Forelimb muscle (tissue), 1 donor: ENCODE results near the gene FMNL1. TPM values are rescaled to one million over a fixed set of nuclear protein-coding genes. Genes with fewer than 3 reads are reported as not detected.

ENCODE experiments used
- DNase-seq: peaks from one replicate; pipeline ENCODE4 v3.0.0-alpha.2; 2013; ENCODE audit warnings: low read depth
- polyA plus RNA-seq: library from polyadenylated mRNA; unstranded; fragments of 120-200 nt; gene quantifications from one replicate; pipeline ENCODE4 v1.2.1, GENCODE V29; 2013; ENCODE audit not compliant: insufficient read length

FMNL1 gene
- polyA plus RNA-seq, 1 donor, result 4.4 TPM

DNA sequence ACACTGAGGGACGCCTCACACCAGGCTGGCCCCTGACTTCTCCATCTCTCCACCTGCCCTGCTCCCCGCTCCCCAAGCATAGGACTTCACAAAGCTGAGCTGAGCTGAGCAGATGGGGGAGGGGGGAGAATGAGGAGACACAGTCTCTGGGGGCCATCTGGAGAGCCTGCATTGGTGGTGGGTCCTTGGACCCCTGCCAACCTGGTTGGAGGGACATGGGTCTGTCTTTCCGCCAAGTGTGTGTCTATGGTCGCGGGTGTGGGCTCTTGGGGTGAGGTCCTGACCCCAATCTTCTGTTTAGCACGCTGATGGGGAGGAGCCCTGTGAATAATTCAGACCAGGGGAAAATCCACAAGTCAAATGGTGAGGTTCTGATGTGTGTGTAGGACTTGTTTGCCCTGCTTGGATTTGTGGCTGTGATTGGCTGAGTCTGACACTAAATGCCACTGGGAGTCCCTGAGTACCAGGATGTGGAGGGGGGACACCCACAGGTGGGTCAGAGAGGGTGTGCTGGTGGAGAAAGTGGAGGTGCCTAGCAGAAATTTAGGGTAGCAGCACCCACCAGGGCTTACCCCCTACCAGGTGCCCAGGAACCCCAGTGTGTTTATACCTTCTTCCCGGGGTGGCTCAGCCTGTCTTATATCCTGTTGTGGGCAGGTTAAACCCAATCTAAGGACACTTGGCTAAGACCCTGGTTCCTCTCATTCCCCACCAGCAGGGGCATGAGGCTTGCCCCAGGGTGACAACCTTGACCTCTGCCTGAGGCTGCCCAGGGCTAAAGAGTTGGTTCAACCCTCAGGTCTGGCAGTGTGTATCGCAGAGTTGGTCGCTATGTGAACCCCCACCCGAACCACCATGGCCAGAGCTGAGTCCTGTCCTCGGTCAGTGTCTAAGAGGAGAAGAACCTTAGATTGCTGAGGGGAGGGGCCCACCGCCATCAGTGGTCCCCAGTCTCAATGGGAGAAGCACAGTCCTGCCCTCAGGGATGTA is 2.1 kb downstream of the FMNL1 start:
- DNase-seq, result no peak

DNA sequence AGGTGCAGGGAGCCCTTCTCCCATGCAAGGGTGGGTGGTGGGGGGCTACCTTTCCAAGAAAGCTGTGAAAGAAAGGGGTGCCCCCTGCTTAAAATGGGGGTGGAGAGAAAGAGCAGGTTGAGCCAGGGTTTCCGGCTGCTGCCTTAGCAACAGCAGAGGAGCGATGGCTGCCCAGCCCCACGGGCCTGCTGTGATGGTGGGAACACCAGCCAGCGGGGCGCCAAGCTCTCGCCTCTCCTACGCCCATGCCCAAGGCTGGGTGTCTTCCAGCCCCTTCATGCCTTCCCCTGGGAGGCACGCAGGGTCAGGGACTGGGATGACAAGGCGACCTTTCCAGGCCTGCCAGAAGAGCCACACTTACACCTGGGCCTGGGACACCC is 3.0 kb downstream of the FMNL1 start:
- DNase-seq, result no peak

DNA sequence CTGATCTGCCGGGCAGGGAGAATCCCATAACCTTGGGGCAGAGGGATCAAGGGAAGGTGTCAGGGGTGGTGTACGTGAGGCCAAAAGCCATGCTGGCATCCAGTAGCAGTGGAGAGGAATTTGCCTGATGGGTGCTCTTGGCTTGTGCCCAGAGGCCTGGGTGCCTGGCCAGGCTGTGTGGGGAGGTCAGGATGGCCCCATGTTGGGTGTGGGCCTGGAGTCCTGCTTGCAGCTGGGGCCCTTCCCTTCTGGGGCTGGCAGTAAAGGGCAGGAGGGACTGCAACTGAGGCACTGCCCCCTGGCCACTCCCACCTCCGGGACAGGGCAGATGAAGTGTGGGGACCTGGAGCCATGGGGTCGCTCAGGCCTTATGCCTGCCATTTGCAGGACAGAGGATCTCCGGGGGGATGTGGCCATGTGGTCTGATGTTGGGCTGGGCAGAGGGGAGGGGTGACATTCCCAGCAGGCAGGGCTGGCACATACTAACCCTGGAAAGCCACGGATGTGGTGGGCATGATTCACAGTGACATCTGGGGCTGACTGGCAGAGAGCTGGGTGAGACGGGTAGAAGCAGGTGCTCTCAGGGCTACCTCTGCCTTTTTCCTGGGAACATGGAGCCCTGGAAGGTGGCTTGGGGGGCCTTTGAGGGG is 3.5 kb downstream of the FMNL1 start:
- DNase-seq, result no peak

DNA sequence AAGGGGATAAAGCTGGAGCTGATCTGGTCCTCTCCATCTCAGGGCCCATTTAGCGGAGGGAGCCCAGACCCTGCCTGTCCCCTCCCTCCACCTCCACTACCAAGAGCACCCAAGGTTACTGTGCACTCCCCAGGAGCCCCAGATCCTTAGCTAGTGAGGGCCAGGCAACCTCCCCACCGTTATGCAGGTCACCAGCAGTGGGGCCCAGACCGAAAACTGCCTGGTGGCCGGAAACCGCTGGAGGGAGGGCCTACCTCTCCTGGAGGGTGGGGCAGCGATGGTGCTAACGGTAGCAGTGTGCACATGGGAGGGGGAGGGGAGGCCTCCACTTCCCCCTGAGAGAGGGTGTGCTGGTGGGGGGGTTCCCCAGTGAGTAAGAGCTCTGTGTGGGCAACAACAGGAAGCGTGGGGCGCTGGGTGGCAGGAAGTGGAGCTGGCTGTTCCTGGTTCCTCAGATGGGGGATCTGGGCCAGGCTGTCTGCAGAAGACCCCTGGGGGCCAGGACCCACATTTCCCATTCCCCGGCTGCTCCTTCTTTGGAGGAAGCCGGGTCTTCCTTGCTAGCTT is 4.4 kb downstream of the FMNL1 start:
- DNase-seq, result no peak

DNA sequence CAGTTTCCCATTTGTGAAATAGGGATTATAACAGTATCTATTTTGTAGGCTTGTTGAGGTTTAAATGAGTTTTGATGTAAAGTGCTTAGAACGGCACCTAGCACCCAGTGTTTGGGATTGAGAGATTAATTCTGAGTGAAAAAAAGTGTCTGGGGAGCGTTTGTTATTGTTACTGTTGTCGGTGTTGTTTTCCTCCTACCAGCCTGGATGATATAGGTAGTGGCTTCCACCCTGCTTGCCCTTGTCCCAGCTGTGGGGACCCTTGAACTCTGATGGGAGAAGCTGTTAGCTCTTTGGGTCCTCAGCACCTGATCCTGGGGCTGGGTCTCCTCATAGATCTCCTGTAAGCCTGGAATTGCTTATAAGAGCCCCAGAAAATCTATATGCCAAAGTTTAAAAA is 4.9 kb downstream of the FMNL1 start:
- DNase-seq, result no peak

DNA sequence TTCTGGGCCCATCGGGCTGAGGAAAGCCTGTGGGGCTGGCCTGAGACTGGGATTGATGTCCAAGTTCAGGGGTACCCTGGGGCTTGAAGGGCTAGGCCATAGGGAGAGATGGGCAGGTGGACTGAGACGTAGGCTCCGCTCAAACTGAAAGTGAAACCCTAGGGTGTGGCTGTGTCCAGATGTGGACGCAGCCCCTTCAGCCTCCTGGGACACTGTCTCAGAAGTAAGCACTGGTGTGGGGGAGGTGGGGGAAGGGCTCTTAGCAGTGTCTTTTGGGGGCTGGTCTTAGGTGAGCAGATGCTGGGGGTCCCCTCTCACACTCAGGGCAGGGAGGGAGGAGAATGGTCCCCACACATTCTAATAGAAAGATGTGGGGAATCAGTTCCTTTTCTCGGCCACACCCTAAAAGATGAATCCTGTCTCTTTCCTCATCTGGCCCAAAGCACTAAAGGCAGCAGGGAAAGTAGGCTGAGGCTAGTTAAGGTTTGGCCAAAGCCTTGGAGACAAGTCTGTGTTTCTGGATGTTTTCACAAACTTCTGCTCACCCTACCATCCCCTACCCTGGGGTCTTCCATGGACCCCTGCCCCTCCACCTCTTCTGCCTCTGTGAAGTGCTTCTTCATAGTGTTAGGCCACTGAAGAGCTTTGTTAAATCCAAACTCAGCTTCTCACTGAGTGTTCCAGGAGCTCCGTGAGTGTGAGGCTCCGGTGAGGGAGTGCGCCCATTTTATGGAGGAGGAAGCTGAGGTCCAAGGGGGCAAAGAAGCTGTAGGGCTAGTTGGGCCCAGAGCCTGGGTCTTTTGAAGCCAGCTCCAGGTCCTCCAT is 5.6 kb downstream of the FMNL1 start:
- no peak for DNase-seq

DNA sequence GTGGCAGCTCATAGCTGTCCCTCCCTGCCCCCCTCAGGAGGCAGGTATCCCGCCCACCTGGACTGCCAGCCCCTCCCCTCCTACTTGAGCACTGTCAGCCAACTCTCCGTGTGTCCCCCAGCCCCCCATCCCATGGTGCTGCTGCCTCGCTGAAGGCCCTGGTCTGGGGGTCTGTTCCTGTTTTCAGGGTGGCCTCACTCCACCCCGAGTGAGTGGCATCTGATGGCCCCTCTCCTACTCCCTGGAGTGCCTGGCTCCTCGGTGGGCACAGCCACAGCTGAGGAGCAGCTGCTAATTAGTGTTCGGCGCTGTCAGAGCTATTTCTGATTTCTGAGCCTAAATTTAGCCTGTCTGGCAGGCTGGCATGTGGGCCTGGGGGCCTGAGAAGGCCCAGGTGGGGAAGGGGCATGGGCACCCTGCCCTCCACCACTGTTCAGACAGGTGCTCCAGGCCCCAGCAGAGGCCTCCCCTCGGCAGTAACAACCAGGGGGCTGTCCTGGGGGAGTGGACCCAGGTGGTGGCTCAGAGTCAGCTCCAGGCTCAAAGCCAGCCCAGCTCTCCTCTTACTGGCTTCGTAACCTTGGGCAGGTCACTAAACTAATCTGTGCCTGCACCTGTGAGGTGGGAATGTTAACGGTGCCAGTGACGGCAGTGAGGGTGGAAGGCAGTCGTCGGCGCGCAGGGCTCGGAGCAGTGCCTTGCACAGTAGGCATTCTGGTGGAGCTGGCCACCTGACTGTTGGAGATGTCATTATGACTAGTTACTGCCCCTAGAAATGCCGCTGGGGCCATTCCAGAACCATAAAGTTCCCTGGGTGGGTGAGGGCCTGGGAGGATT is 6.5 kb downstream of the FMNL1 start:
- no peak for DNase-seq

DNA sequence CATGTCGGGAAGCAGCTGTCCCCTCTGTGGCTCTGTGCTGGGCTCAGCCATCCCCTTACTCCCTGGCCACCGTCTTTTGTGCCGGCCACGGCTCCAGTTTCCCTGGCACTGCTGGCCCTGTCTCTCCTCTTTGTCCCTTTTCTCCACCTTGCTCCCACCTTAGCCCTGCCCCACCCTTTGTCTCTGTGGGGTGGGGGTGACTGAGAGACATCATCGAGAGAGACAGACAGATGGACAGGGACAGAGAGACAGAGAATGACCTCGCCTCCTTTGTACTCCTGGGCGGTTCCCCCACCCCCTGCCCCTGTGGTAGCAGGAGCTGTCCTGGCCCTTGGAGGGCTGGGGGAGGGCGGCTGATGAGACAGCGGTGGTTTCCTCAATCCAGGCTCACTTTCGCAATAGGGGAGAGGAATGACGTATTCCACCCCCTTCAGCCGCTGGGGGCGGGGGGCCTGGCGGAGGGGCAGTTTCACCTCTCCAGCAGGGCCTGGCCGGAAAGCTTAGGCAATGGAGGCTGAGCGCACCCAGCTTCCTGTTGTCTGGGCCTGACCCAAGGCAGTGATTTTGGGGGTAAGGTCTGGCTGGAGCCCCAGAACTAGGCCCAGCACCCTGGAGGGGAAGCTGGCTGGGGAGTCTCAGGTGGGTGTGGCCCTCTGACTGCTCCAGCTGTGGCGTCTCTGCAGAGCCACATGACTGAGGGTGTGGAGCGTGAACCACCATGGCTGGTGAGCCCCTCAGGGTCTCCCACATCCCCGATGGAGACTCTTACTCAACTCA is 7.3 kb downstream of the FMNL1 start:
- peak; percentile 28 for DNase-seq

DNA sequence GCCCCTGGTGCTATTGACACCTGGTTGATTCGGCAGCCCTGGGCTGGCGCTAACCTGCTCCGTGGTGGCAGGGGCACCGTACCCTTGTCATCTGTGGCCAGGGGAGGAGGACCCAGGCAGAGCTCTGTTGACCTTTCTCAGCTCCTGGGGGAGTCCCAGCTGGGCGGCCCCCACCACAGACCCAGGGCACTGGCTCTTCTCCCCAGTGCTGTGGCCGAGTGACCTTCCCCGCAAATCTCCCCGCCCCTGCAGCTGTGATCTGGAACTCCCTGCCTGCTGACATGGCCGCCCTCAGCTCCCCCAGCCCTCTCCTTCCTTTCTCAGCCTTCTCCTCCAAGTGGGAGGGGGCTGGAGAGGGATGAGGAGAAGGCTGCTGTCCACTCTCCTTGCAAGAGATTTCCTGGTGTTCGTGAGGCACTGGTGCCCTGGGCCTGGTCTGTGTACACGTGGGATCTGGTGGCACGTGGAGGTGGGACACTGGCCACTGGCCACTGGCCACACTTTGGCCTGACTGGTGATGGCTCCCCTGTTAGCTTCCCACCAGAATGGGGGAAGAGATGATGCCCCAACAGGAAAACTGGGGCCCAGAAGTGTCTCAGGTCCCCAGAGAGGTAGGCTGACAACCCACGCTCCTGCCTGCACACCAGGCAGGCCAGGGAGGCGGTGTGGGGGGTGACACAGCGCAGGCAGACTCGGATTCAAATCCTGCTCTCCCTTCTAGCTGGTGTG is 8.2 kb downstream of the FMNL1 start:
- no peak for DNase-seq

DNA sequence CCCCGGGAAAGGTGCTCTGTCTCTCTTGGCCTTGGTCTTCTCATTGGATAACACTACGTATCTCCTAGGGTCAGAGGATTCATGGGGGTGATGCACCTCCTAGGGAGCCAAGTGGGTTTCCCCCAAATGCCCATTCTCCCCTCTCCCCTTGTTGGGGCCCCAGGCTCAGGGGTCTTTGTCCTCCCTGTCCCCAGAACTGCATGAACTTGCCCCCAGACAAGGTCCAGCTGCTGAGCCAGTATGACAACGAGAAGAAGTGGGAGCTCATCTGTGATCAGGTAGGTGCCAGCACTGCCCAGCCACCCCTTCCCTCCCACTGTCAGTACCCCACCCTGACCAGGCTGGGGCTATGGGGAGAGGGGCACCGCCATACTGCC is 8.7 kb downstream of the FMNL1 start:
- no peak for DNase-seq

DNA sequence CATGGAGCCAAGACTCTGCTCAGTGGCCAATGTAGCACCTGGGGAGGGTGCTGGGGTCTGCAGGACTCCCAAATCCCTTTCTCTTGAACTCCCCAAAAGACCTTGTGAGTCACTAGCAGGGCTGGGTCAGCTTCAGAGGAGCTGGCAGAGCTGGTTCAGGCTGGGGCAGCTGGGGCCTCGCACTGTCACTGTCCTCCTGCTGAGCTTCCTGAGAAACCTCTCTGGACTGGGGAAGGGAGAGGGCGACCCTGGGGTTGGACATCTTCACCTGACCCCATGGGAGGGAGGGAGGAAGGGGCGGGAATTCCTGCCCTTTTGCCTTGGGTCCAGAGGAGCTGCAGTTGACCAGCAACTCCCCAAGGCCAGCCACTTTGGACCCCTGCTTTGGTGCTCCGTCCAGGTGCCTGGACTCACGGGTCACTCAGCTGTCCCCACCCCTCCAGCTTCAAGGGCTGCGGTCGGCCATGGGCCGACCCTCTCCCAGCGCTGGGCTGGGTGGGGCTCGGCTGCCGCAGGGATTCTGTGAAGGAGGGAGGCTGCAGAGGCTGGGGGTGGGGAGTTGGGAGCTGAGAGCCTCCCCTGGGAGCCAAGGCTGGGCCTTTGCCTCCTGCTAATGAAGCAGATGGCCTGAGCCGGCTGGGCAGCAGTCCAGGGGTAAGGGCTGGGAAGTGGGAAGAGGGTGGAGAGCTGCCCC is 9.2 kb downstream of the FMNL1 start:
- DNase-seq, result no peak

DNA sequence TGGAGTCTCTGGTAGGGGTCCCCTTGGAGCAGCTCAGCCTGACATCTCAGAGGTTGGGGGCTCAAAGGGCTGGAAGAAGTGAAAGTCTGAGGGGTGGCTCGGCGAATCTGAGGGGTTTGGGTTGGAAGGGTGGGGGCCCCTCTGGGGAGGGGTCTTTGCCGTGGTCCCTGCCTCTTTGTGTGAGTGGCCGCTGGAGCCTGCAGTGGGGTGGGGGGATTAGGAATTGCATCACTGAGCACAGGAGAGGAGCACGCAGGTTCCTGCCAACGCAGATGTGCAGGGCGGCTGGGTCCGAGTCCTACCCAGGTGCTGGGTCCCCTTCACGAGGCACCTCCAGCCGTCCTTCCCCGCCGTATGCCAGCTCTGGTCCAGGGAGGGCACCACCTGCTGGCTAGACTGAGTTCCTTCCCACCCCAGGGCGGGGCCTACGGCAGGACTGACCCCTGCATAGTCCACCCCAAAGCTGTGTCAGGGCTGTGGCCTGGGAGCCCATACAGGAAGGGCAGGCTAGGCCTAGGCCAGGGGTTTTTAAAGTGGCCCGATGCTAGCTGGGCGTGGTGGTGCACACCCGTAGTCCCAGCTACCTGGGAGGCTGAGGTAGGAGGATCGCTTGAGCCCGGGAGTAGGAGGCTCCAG is 9.9 kb downstream of the FMNL1 start:
- no peak for DNase-seq

DNA sequence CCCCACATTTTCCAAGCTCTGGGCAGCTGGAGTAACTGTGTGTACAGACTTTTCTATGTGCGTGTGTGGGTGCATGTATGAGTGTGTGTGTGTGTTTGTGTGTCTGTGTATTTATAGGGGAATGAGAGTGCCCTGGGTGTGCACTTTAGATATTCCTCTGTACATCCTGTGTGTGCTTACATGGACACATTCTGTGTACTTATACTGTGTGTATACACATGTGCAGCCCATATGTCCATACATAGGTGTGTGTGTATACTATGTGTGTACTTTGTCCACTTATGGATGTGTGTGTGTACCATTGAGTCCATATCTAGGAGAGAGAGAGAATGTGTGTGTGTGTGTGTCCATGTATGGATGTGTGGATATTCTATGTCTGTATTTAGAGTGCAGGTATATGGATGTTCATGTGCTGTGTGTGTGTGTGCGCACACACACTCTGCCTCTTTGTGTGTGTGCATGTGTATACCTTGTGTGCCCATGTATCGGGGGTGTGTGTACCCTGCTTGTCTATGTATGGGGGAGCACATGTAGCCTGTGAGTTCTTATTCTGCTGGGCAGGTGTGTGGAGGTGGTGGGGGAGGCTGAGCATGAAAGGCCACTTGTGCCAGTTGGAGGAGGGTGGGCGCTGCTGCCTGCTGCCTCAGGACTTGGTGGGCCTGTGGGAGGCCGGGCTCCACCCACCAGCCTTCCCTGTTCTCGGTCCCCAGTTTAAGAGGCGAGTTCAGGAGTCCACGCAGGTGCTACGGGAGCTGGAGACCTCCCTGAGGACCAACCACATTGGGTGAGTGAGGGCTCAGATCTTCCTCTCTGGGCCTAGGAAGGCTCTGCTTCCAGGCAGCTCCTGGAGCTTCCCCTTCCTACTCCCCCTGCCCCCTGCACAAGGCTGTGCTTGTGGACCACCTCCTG is 11.1 kb downstream of the FMNL1 start:
- no peak for DNase-seq

DNA sequence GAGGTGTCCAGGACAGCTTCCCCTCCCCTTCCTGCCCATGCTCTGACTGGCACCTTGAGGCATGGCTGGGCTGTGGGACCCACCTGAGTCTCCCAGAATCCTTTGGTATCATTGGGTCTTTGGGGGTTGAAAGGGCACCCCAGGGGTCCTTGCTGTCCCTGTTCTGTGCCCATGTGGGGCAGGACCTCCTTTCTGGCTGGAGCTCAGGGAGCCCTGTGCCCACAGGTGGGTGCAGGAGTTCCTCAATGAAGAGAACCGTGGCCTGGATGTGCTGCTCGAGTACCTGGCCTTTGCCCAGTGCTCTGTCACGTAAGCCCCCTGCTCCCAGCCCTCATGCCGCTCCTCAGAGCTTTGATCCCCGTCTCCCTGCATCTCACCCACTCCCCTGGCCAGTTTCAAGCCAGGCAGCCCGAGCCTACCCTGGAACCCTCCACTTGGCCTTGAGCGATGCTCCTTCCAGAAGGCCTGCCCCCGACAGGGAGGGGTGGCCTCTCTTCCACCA is 11.8 kb downstream of the FMNL1 start:
- DNase-seq, result no peak

DNA sequence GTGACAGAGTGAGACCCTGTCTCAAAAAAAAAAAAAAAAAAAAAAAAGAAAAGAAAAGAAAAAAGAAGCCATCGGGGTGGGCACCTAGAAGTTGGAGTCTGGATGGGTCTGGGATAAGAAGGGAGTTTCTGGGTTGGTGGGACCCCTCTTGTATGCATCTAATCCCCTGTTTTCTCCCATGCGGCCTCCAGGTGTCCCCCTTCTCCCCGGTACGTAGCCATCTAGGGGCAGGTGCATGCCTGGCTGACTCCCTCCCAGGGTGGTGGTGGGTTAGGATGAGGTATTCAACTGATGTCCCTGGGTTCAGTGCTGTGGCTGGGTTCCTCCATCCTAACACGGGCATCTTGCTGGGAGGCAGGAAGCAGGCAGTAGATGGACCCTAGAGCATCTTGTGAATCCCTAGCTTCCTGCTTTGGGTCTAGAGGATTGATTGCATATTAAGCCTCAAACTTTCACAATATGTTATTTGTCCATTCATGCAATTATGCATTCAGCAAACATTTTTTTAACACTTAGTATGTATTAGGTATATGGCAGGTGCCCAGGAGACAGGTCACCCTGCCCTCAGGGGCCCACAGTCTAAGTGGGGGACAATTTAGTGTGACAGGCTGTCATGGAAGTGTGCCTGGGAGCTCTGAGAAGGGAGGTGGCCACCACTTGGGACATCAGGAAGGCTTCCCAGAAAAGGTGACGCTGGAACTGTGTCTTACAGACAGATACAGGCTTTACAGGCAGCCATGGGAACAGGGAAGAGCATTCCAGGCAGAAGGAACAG is 13.1 kb downstream of the FMNL1 start:
- no peak for DNase-seq
